Gastrocnemius medialis (tissue), 4 donors: ENCODE measurements around the gene C10orf53.

Source experiments
- POLR2A ChIP-seq, 2 donors: fragments of 450-650 bp; IDR thresholded peaks; one replicate each; pipeline ENCODE4 v1.6.1; 2017; ENCODE audit warnings: antibody characterized with exemption in 2 of 2, mild to moderate bottlenecking in 2 of 2, moderate library complexity in 2 of 2
- TF ChIP-seq, protein P1 (sequence below), 5 experiments: fragments of 450-650 bp in 3 of 5; fragments of 200-600 bp in 2 of 5; sonication (generic) in 2 of 5; IDR thresholded peaks in 4 of 5; conservative IDR thresholded peaks in 1 of 5; 1 replicate in 4 of 5; 2 replicates in 1 of 5; pipeline ENCODE4 v1.5.1; 2016 to 2019; ENCODE audit warnings: antibody characterized with exemption in 5 of 5, mild to moderate bottlenecking in 3 of 5, moderate library complexity in 3 of 5

DNA sequence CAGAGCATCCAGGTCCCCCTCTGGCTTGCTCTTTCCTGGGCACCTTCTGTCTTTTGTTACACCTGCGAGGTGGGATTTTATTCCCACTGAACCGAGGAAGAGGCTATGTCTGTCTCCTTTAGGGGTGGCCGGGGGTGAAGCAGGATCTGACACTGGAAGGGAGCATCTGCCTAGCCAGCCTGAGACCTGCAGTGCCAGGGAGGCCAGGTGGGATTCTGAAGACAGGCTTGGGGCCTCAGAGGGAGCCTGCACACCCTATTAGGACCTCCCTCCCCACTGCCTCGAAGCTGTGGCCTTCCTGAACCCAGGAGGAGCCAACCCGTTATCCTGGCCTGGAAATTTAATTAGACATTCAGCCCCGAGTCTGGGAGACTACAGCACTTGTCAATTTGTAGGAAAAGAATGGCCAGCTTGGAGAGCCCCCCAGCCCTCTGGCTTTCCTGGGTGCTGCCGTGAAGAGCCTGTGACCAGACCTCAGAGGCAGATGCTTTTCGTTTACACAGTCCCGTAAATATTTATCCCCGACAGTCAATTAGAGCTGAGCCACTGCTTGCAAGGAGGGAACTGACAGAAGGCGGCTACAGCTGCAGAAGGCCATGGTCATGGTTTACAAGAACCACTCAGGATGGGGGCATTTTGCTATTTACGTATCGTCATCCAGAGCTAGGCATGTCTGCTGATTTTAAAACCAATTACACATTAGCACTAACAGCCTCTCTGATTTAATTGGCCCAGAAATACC is 46.0 kb upstream of the C10orf53 start:
- TF ChIP-seq, protein P1, sequence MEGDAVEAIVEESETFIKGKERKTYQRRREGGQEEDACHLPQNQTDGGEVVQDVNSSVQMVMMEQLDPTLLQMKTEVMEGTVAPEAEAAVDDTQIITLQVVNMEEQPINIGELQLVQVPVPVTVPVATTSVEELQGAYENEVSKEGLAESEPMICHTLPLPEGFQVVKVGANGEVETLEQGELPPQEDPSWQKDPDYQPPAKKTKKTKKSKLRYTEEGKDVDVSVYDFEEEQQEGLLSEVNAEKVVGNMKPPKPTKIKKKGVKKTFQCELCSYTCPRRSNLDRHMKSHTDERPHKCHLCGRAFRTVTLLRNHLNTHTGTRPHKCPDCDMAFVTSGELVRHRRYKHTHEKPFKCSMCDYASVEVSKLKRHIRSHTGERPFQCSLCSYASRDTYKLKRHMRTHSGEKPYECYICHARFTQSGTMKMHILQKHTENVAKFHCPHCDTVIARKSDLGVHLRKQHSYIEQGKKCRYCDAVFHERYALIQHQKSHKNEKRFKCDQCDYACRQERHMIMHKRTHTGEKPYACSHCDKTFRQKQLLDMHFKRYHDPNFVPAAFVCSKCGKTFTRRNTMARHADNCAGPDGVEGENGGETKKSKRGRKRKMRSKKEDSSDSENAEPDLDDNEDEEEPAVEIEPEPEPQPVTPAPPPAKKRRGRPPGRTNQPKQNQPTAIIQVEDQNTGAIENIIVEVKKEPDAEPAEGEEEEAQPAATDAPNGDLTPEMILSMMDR (IDR thresholded peaks at IDR 0.05 in 4 of 5, conservative IDR thresholded peaks at IDR 0.05 in 1 of 5), result no peak
- no peak for TF ChIP-seq POLR2A (IDR thresholded peaks at IDR 0.05)
